EL (cell line): ENCODE measurements around the gene C1orf35.

Source experiments
- DNase-seq: peaks from one replicate; pipeline ENCODE4 v3.0.0-alpha.2; 2016

Gene C1orf35

GRCh38 chr1:228093050-228093906, 9.8 kb downstream of the C1orf35 start:
- no peak for DNase-seq

GRCh38 chr1:228092342-228093049, 10.6 kb downstream of the C1orf35 start:
- DNase-seq: no peak

GRCh38 chr1:228091084-228091483, 12.0 kb downstream of the C1orf35 start:
- no peak for DNase-seq

- DNase-seq: no peak
These were observed 12.5 kb downstream of the C1orf35 start for GRCh38 chr1:228090613-228091081.

GRCh38 chr1:228089519-228090380, 13.4 kb downstream of the C1orf35 start:
- DNase-seq: no peak

GRCh38 chr1:228088586-228089498, 14.3 kb downstream of the C1orf35 start:
- DNase-seq: no peak

- DNase-seq: peak; percentile 91
These were observed 15.3 kb downstream of the C1orf35 start for GRCh38 chr1:228087771-228088251.

GRCh38 chr1:228085287-228085951, 17.7 kb downstream of the C1orf35 start:
- peak; percentile 85 for DNase-seq

GRCh38 chr1:228084797-228085196, 18.3 kb downstream of the C1orf35 start:
- DNase-seq: no peak

GRCh38 chr1:228084325-228084724, 18.8 kb downstream of the C1orf35 start:
- DNase-seq: peak; percentile 78

- peak; percentile 36 for DNase-seq
These were observed 19.2 kb downstream of the C1orf35 start for GRCh38 chr1:228083871-228084278.

GRCh38 chr1:228082918-228083870, 19.9 kb downstream of the C1orf35 start:
- peak; percentile 35 for DNase-seq

- DNase-seq: peak; percentile 89
These were observed 20.8 kb downstream of the C1orf35 start, which contains the start of gene ARF1 for GRCh38 chr1:228082214-228082917. Gene ARF1 (plus strand): TSS chr1:228082708. CDS start chr1:228097115, 14,407 bp downstream.

GRCh38 chr1:228081578-228082213, 21.4 kb downstream of the C1orf35 start:
- DNase-seq: no peak

GRCh38 chr1:228081144-228081543, 22.0 kb downstream of the C1orf35 start:
- DNase-seq: no peak

- DNase-seq: no peak
These were observed 23.4 kb downstream of the C1orf35 start for GRCh38 chr1:228079601-228080263.

GRCh38 chr1:228079013-228079412, 24.1 kb downstream of the C1orf35 start:
- no peak for DNase-seq
